Activated B cell treated with CpG ODN at 0.5 μM for 24 hours (primary cell): ENCODE results near the gene C22orf39. TPM values are rescaled to one million over a fixed set of nuclear protein-coding genes. Genes with fewer than 3 reads are reported as not detected.

Experiments used
- ATAC-seq: fragments of 200-7000 bp; cut with Tn5 transposase; one replicate; pipeline ENCODE4 v1.10.0; 2021; ENCODE audit warnings: low read depth, mild to moderate bottlenecking, moderate library complexity
- CTCF ChIA-PET: fragments of 350-600 bp; sonication (Branson Sonifier 250); formaldehyde crosslinking; loops from one replicate; lab custom pipeline; 2021; ENCODE audit warnings: antibody characterized with exemption; lab: Charles Lee
- POLR2A ChIA-PET: fragments of 350-600 bp; sonication (Branson Sonifier 250); formaldehyde crosslinking; loops from one replicate; lab custom pipeline; 2021; ENCODE audit warnings: antibody characterized with exemption; lab: Charles Lee
- DNase-seq: peaks from one replicate; pipeline ENCODE4 v3.0.0; 2022
- H3K27ac Mint-ChIP-seq: one replicate; pipeline ENCODE4 v1.8.0; 2020; ENCODE audit warnings: mixed read lengths
- H3K27me3 Mint-ChIP-seq: one replicate; pipeline ENCODE4 v1.8.0; 2021; ENCODE audit warnings: mixed read lengths
- H3K36me3 Mint-ChIP-seq: one replicate; pipeline ENCODE4 v1.8.0; 2021; ENCODE audit warnings: low read depth, mixed read lengths
- H3K4me1 Mint-ChIP-seq: one replicate; pipeline ENCODE4 v1.8.0; 2021; ENCODE audit warnings: mixed read lengths
- H3K4me3 Mint-ChIP-seq: one replicate; pipeline ENCODE4 v1.8.0; 2020; ENCODE audit warnings: mild to moderate bottlenecking, mixed read lengths
- H3K9me3 Mint-ChIP-seq: one replicate; pipeline ENCODE4 v1.8.0; 2020; ENCODE audit warnings: mixed read lengths
- CTCF ChIP-seq: fragments of 200-600 bp; IDR thresholded peaks from one replicate; pipeline ENCODE4 v1.8.0; 2022; ENCODE audit warnings: antibody characterized with exemption, mild to moderate bottlenecking
- intact Hi-C: fragments of 100-400 bp; cut with micrococcal nuclease; formaldehyde crosslinking; loops from one replicate; pipeline ENCODE4 v1.15.1; 2024
- total RNA-seq: library from RNA; stranded (reverse); gene quantifications from 2 replicates; pipeline ENCODE4 v1.2.3, GENCODE V29; 2022

Gene C22orf39
- total RNA-seq, 1 donor from 2014 or later, result 43.0 TPM

- H3K27me3 Mint-ChIP-seq, result no peaks in the 10 kb centered on the region
- no peak for DNase-seq
- CTCF ChIA-PET, result interaction anchor here (1.2 to 3.1 kb wide), 6 partner anchors 30 to 333 kb away, joined by 3 to 21 read pairs (median 16); partner anchors contain the start of genes C22orf39, ESS2 and SLC25A1
- ATAC-seq, result no peak
- intact Hi-C loops, result loop anchor here (1.0 to 5.0 kb wide), 6 partner anchors 117 to 355 kb away; partner anchors contain the start of genes CLTCL1 and DGCR2
- H3K4me1 Mint-ChIP-seq, result peaks cover 26% of the 10 kb centered on the region
- H3K9me3 Mint-ChIP-seq, result no peaks in the 10 kb centered on the region
- peak overlapping the region; percentile 61 for H3K27ac Mint-ChIP-seq
- peaks cover 33% of the 10 kb centered on the region for H3K36me3 Mint-ChIP-seq
- POLR2A ChIA-PET, result interaction anchor here (1.1 to 2.6 kb wide), 3 partner anchors 116 to 333 kb away, joined by 4 to 17 read pairs (median 5); partner anchors contain the start of genes CLTCL1 and ESS2
- H3K4me3 Mint-ChIP-seq, result peak overlapping the region; percentile 93
- TF ChIP-seq CTCF, result no peak
These were observed 30.0 kb upstream of the C22orf39 start for GRCh38 chr22:19477321-19478044.

- TF ChIP-seq CTCF, result no peak
- Mint-ChIP-seq H3K36me3 (peaks cover 48% of the 10 kb centered on the region), H3K27ac (no peak overlapping the region), H3K27me3 (no peaks in the 10 kb centered on the region), H3K9me3 (no peaks in the 10 kb centered on the region), H3K4me3 (no peak overlapping the region), H3K4me1 (peaks cover 26% of the 10 kb centered on the region)
- DNase-seq (no peak), ATAC-seq (no peak)
- ChIA-PET CTCF (no interaction called here), POLR2A (interaction anchor here (0.7 kb wide), 1 partner anchor 366 kb away, joined by 4 read pairs; no protein-coding TSS in a partner anchor)
- intact Hi-C loops, result loop anchor here (5.0 kb wide), 2 partner anchors 241 to 354 kb away; partner anchors contain the start of gene DGCR2
These were observed 28.5 kb upstream of the C22orf39 start for GRCh38 chr22:19476023-19476422.

- H3K36me3 Mint-ChIP-seq, result peaks cover 69% of the 10 kb centered on the region
- ChIA-PET POLR2A (no interaction called here), CTCF (interaction anchor here (1.3 to 1.4 kb wide), 2 partner anchors 156 kb away, joined by 6 to 7 read pairs; no protein-coding TSS in a partner anchor)
- no peak for TF ChIP-seq CTCF
- no peak overlapping the region for H3K4me3 Mint-ChIP-seq
- ATAC-seq (no peak), DNase-seq (no peak)
- no peak overlapping the region for H3K27ac Mint-ChIP-seq
- H3K9me3 Mint-ChIP-seq, result no peaks in the 10 kb centered on the region
- peaks cover 18% of the 10 kb centered on the region for H3K4me1 Mint-ChIP-seq
- no peaks in the 10 kb centered on the region for H3K27me3 Mint-ChIP-seq
- intact Hi-C loops, result no loop called here
These were observed 26.1 kb upstream of the C22orf39 start for GRCh38 chr22:19473578-19473977.

GRCh38 chr22:19472233-19472632 is 24.7 kb upstream of the C22orf39 start:
- CTCF ChIA-PET, result interaction anchor here (0.7 to 1.3 kb wide), 2 partner anchors 157 to 292 kb away, joined by 3 to 6 read pairs; no protein-coding TSS in a partner anchor
- POLR2A ChIA-PET, result no interaction called here
- no peak for TF ChIP-seq CTCF
- H3K4me1 Mint-ChIP-seq, result peaks cover 7% of the 10 kb centered on the region
- H3K4me3 Mint-ChIP-seq, result no peak overlapping the region
- ATAC-seq, result no peak
- DNase-seq, result no peak
- no peaks in the 10 kb centered on the region for H3K9me3 Mint-ChIP-seq
- H3K36me3 Mint-ChIP-seq, result peaks cover 81% of the 10 kb centered on the region
- no peaks in the 10 kb centered on the region for H3K27me3 Mint-ChIP-seq
- H3K27ac Mint-ChIP-seq, result no peak overlapping the region
- intact Hi-C loops, result no loop called here

GRCh38 chr22:19471572-19471971 is 24.1 kb upstream of the C22orf39 start:
- Mint-ChIP-seq H3K4me1 (peaks cover 3% of the 10 kb centered on the region), H3K27me3 (no peaks in the 10 kb centered on the region), H3K4me3 (no peak overlapping the region), H3K9me3 (no peaks in the 10 kb centered on the region), H3K36me3 (peaks cover 87% of the 10 kb centered on the region), H3K27ac (no peak overlapping the region)
- ChIA-PET POLR2A (no interaction called here), CTCF (no interaction called here)
- DNase-seq (no peak), ATAC-seq (no peak)
- intact Hi-C loops, result no loop called here
- no peak for TF ChIP-seq CTCF
